Retinal pigment epithelial cell (primary cell): Measurements from ENCODE around the gene ZSWIM8.

ENCODE experiments used
- DNase-seq: peaks from one replicate; pipeline ENCODE4 v3.0.0-alpha.2; 2010; ENCODE audit warnings: low read depth
- H3K4me3 ChIP-seq: 2 replicates; pipeline ENCODE4 v1.5.1; 2011; ENCODE audit warnings: mild to moderate bottlenecking, low read length, control low read depth, moderate library complexity
- TF ChIP-seq, protein P1 (sequence below): conservative IDR thresholded peaks from 2 replicates; pipeline ENCODE4 v1.5.1; 2011; ENCODE audit warnings: low read depth, low read length, control low read depth, inconsistent platforms

ZSWIM8 gene

DNA sequence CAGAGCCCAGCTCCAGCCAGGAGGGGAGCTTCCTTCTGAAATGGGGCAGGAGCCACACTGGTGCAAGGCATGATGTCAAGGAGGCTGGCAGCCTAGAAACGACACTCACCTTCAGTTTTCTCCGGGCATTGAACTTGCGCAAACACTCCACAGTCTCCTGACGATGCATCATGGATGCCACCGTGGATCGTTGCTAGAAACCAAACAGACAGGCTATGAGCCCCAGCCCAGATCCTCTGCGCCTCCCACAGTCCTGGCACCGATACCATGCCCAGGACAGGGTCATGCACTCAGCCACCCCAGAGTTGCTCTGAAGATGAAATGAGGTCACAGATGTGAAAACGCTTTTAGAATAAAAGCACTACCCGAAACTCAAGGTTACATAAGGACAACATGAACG is 56.9 kb downstream of the ZSWIM8 start:
- no peak overlapping the region for H3K4me3 ChIP-seq
- no peak for DNase-seq
- TF ChIP-seq, protein P1, sequence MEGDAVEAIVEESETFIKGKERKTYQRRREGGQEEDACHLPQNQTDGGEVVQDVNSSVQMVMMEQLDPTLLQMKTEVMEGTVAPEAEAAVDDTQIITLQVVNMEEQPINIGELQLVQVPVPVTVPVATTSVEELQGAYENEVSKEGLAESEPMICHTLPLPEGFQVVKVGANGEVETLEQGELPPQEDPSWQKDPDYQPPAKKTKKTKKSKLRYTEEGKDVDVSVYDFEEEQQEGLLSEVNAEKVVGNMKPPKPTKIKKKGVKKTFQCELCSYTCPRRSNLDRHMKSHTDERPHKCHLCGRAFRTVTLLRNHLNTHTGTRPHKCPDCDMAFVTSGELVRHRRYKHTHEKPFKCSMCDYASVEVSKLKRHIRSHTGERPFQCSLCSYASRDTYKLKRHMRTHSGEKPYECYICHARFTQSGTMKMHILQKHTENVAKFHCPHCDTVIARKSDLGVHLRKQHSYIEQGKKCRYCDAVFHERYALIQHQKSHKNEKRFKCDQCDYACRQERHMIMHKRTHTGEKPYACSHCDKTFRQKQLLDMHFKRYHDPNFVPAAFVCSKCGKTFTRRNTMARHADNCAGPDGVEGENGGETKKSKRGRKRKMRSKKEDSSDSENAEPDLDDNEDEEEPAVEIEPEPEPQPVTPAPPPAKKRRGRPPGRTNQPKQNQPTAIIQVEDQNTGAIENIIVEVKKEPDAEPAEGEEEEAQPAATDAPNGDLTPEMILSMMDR = no peak

DNA sequence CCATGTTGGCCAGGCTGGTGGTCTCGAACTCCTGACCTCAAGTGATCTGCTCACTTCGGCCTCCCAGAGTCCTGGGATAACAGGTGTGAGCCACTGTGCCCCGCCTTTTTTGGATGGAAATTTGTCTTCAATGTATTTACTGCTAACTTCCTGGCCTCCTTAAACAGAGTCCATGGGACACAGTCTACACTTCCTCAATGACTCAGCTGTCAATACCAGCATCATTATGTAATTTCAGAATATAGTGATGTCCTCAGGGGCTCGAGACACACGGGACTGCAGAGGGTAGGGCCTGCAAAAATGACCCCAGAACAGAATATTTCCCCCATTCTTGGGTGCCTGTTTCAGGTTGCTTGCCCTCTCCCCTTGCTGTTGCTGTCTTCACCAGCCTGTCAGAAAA is 57.9 kb downstream of the ZSWIM8 start:
- no peak for DNase-seq
- H3K4me3 ChIP-seq = no peak overlapping the region
- TF ChIP-seq, protein P1 = no peak

DNA sequence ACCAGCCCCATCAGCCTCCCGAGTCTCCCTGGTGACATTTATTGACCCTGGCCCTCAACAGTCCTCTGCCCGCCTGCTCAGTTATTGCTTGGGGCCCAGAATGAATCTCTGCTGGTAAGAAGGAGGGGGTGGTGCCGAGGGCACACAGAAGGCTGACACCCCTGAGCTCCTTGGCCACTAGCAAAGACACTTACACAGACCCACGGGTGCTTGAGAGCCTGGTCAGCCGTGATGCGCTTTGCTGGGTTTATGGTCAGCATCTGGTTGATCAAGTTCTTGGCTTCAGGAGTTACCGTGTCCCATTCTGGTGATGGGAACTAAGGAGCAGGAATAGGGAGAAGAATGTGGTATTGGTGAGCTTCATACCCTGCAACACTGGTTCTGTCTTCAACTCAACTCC is 61.6 kb downstream of the ZSWIM8 start:
- H3K4me3 ChIP-seq = no peak overlapping the region
- no peak for DNase-seq
- TF ChIP-seq, protein P1 = no peak

DNA sequence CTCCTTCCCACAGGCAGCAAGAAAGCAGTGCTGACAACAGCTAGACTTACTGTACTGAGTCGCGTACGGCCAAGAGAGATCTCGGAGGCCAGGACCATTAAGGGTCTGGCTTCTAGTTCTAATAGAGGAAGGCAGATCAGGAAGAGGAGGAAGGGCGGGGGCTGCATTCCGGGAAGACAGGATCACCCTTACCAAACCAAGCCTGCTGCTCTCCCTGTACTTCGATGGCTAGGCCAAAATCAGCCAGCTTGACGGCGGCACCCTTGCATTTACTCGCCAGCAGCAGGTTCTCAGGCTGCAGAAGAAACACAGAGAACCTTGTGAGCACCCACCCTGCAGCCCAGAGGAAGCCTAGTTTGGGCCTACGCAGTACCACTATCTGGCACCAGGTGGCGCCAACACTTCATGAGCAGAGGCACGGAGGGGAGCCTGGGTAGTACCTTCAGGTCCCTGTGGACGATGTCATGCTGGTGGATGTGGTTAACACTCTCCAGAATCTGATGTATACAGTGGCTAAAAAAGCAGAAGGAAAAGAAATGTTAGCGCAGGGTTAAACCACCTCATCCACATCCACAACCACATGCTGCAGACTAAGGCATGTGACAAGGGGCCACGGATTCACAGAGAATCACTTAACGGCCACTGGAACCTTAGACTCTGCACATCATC is 63.5 kb downstream of the ZSWIM8 start:
- DNase-seq = no peak
- TF ChIP-seq, protein P1 = peak; percentile 99
- H3K4me3 ChIP-seq = no peak overlapping the region

DNA sequence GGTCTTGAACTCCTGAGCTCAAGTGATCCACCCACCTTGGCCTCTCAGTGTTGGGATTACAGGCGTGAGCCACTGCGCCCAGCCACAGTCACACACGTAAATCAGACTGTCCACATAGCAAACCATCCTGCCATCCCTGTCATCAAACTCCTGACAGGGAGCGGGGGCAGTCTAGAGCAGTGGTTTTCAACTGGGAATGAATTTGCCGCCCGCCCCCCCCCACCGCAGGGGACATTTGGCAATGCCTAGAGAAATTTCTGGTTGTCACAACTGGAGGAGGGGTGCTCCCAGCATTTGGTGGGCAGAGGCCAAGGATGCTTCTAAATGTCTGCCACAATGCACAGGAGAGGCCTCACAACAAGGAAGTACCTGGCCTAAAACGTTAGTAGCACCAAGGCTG is 64.8 kb downstream of the ZSWIM8 start:
- DNase-seq = no peak

DNA sequence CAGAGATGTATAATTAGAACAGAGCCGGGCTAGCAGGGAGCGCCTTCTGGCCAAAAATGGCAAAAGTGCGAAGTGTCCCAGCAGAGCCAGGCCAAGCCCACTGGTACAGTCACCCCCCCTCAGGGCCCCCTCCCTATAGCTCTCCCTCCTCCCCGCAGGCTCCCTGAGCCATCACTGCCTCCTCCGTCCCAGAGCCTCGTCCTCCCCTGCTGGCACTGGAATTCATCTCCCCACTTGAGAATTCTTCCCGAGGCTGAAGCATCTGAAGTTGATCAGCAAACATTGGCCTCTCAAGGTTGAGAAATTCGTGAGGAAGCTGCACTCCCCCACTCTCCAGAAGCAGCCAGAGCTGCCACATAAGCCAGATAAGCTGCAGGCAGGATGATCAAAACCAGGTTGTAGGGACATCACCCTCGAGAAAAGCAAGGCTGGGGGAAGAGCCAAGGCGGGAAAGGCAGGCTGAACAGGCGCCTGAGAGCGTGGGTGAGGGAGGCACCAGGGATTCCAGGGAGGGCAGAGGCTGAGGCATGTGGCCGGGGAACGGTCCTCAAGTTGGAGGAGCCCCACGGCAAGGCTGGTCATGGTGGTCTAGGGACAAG is 65.6 kb downstream of the ZSWIM8 start:
- TF ChIP-seq, protein P1 = no peak
- no peak overlapping the region for H3K4me3 ChIP-seq
- DNase-seq = no peak

More for the DNA sequence above, 64.8 kb downstream of the ZSWIM8 start:
- H3K4me3 ChIP-seq = no peak overlapping the region
- TF ChIP-seq, protein P1 = no peak
